Activated CD8-positive, alpha-beta memory T cell treated with anti-CD3 and anti-CD28 coated beads, Interleukin-2, amount 50 U/mL, for 4 hours (primary cell): ENCODE measurements around the gene NEMP1.
"Not testable (repeated sequence)": the region's sequence is repeated elsewhere in the genome, so short reads cannot be mapped to it uniquely, and the experiment has no call there.

Experiments
- DNase-seq: peaks from one replicate; pipeline ENCODE4 v3.0.0-alpha.2; 2020

Gene NEMP1

GRCh38 chr12:57019983-57020719 lies 58.4 kb downstream of the NEMP1 start:
- DNase-seq = no peak

- no peak for DNase-seq
Measured at GRCh38 chr12:57018906-57019305, 59.7 kb downstream of the NEMP1 start.

DNA sequence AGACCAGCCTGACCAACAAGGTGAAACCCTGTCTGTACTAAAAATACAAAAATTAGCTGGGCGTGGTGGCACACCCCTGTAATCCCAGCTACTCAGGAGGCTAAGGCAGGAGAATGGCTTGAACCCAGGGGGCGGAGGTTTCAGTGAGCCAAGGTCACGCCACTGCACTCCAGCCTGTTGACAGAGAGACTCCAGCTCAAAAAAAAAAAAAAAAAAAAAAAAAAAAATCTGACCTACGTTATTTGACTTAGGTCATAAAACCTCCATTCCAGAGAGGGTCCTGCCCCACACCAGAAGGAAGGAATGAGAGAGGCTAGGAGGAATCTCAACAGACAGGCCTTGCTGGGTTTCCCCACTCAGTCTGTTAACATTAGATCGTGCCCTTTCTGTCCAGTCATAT lies 60.2 kb downstream of the NEMP1 start:
- not testable (repeated sequence) for DNase-seq

DNA sequence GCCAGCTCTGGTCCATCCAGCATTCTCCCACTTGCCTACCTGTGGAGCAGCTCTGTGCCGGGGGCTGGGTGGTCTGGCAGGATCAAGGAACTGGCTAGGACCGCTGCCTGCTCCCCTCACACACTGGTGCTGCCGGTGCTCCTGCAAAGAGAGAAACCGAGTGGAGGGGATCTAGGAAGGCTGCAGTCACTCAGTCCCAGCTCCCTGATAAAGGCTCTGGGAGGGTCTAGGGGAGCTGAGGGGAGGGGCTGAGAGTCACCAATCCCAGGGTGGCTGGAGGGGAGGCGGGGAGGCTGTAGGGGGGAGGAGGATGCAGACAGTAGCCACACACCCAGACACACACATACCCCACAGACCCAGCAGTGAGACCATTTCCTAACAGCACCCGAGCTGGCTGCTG lies 62.2 kb downstream of the NEMP1 start, which contains the start of gene TAC3:
TSS of gene TAC3 (minus strand) at position 182 of the 400 bp plus-strand sequence. CDS start 732 bp downstream, outside the sequence.
- no peak for DNase-seq

DNA sequence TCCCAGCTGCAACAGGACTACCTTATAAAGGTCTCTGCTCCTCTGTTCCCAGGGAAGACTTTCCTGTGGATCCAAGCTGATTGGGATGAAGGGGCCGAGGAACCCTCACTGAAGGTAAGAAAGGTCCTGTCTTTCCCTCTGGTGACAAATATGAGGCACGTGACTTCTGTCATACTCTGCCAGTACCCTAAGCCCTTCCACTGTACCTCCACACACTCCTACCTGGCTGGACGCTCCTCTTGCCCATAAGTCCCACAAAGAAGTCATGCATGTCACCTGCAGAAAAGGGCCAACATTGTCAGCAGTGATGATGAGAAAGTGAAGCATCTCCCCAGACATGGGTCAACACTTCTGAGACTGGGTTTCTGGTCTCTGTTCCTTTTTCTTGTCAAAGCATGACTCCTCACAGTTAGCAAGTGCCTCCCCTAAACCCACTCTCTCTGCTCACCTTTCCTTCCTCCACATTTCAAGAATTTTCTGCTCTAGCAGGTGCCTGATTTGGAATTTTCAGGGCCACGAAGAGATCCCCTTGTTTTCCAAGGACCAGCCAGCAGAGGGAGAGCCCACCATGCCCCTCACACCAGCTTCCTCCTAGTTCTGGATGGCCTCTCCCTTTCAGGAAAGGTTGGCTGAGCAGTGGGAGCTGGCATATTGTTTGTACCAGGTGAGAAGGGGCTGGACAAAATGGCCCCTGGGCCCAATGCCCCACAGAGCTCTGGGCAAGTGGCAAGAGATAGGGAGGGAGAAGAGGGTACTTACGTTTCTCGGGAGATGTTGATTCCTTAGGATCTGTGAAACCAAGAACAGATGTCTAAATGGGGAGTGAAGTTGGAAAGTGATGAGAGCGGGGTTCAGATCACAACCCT lies 65.8 kb downstream of the NEMP1 start:
- no peak for DNase-seq

DNA sequence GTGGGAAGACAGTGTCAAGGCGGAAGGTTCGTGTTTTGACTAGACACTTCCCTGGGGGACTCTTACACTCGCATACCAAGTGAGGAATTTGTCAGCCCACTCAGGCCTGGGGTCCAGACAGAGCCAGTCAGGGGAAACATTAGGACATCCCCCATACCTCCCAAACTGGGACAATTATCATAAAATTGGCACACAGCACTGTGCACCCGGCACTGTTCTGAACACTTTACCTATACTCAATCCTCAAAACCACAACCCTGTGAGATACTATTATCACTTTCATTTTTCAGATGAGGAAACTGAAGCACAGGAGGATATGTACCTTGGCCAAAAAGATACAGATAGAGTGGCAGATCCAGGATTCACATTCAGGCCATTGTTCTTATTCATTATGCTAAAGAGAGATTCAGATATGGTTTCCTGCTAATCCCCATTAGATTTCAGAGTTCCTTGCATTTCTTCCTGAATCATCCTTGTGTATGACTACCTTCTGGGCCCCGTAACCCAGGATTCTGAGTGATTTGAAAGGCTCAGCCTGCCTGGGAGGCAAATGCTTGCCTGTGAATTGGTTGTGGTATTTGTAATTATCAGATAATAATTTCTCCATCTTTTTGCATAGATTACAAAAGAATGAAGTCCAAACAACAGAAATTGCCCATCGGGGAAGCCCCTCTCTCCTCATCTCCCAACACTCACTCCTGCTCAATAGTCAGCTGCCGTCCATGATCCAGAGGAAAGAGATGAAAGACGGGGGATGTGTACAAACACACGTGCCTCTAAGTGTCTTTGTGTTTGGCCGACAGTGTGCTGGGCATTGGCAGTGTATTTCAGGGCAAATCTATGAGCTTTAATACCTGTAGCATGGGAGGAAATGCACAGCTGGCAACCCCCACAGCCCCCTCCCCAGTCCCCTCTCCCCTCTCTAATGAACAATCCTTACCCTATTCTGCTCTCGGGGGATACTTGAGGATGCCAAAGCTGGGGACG lies 66.9 kb downstream of the NEMP1 start:
- DNase-seq = no peak

DNA sequence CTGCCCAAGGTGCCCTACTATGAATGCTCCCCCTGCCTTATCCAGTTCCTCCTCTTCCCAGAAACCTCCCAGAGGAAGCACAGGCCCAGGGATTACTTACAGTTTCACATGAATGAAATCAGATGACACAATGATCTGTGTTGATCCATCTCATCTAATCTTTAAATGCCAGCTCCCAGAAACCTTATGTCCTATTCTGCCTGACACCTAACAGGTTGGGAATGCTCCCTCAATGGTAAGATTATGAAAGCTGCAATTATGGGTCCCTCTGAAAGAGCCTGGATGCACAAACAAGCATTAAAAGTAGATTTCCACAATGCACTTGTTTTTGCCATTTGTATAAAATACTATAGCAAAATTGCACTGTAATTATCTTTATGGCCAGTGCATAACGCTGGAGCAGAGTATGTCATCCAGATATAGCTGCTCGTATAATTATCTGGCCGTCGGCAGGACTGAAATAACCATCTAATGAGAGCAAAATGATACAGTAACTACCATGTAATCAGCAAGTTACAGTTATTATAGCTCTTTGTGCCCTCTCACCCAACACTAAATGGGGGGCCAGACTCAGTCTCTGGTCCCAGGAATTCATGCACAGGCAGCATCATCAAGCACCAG lies 67.9 kb downstream of the NEMP1 start:
- no peak for DNase-seq

DNA sequence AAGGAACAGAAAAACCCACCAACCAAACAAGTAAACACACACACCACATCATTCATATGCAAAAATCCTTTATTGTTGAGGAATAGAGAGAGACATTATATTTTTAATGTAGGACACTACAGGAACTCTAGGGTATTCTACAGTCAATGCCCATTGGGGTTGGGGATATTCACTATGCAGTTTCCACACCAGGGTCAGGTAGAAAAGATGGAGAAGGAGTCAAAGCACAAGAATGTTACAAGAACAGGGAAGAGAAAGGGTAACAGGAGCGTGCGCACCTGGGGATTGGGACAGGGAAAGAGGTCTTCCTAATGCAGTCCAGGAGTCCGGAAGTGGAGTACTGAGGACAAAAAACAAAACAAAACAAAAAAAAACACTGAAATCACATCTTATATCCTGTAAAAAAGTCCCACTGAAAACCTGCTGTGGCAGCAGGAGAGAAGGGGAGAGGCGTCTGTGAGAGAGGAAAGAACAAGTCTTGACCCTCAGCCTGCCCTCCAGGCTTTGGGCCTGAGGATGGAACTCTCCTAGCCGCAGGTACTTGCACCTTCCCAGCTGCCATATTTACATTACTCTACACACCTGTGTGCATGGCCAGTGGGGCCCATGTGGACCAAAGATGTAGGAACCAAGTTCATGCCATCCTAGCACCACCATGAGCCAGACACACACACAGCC lies 68.5 kb downstream of the NEMP1 start:
- DNase-seq = no peak

GRCh38 chr12:57008178-57008577 lies 70.4 kb downstream of the NEMP1 start:
- no peak for DNase-seq

DNA sequence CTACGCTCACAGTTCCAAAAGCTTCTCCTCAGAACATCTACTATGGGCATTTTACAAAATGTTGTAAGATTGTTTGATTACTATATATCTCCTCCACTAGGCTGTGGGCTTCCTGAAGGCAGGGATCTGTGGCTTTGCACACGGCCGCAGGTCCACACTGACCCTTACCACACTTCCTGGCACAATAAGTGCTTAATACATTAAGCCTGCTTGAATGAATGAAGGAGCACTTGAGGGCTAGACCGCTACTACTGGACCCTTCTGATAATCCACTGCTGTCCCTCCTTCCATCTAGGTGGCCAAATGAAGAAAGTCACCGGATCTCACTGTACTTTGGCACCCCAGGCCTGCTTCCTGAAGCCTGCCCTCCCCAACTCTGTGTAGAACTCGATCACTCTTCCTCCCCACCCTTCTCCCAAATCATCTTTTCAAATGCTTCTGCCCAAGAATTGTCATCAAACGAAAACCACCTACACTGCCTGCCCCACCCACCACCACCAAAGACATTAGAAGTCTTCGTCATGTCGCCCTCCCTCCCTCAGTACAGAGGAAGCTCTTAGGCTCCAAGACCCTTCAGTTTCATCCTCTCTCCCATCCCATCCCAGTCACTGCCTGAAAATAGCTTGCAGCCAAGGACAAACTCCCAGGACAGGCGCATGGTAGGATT lies 71.6 kb downstream of the NEMP1 start:
- DNase-seq = peak; percentile 35

GRCh38 chr12:57005980-57006808 lies 72.4 kb downstream of the NEMP1 start, which contains the start of gene ZBTB39:
TSS of gene ZBTB39 (minus strand) at chr12:57006546. CDS start at chr12:57004917, 1,629 bp downstream.
- DNase-seq = peak; percentile 70
